Activated CD8-positive, alpha-beta memory T cell treated with anti-CD3 and anti-CD28 coated beads, Interleukin-2, amount 10 ng/mL, durations not matched to agents 7 days and 5 days (primary cell): ENCODE data around the gene APOBR. TPM values are rescaled to one million over a fixed set of nuclear protein-coding genes. Genes with fewer than 3 reads are reported as not detected.
A peak's percentile ranks its signal among the peaks of the same experiment; 100 is the strongest.
"Not testable (repeated sequence)": the region's sequence is repeated elsewhere in the genome, so short reads cannot be mapped to it uniquely, and the experiment has no call there.

Experiments
- ATAC-seq: fragments of 150-1000 bp; cut with Tn5 transposase; one replicate; pipeline ENCODE4 v1.10.0; 2021; ENCODE audit warnings: moderate library complexity
- CTCF ChIA-PET: fragments of 350-600 bp; sonication (Branson Sonifier 250); formaldehyde crosslinking; loops from one replicate; lab custom pipeline; 2021; ENCODE audit warnings: antibody characterized with exemption; lab: Charles Lee
- DNase-seq: peaks from one replicate; pipeline ENCODE4 v3.0.0-alpha.2; 2020
- H3K27ac Mint-ChIP-seq: one replicate; pipeline ENCODE4 v1.8.0; 2021; ENCODE audit warnings: mild to moderate bottlenecking, mixed read lengths
- H3K27me3 Mint-ChIP-seq: one replicate; pipeline ENCODE4 v1.8.0; 2021; ENCODE audit warnings: mixed read lengths
- H3K36me3 Mint-ChIP-seq: one replicate; pipeline ENCODE4 v1.8.0; 2021; ENCODE audit warnings: mild to moderate bottlenecking, mixed read lengths
- H3K4me1 Mint-ChIP-seq: one replicate; pipeline ENCODE4 v1.8.0; 2021; ENCODE audit warnings: mixed read lengths
- H3K4me3 Mint-ChIP-seq: one replicate; pipeline ENCODE4 v1.8.0; 2021; ENCODE audit warnings: mild to moderate bottlenecking, moderate library complexity, mixed read lengths
- H3K9me3 Mint-ChIP-seq: one replicate; pipeline ENCODE4 v1.8.0; 2022; ENCODE audit warnings: low read depth, mixed read lengths
- total RNA-seq, 2 experiments: library from RNA; stranded (reverse); gene quantifications; one replicate each; pipeline ENCODE4 v1.2.3, GENCODE V29; 2021

Gene APOBR
- 10 to 100 TPM; 25.5 to 28.0 TPM for total RNA-seq

GRCh38 chr16:28494121-28494851, at the start of gene APOBR:
Gene APOBR, plus strand, starts transcription at chr16:28494643. Its CDS starts 39 bp downstream, at chr16:28494682.
- H3K4me1 Mint-ChIP-seq, result peaks cover 59% of the 10 kb centered on the region

GRCh38 chr16:28446388-28446787, 48.1 kb upstream of the APOBR start:
- H3K36me3 Mint-ChIP-seq, H3K4me1 Mint-ChIP-seq, H3K27ac Mint-ChIP-seq, H3K27me3 Mint-ChIP-seq, H3K9me3 Mint-ChIP-seq, ATAC-seq, H3K4me3 Mint-ChIP-seq, CTCF ChIA-PET, DNase-seq: not testable (repeated sequence)

More at GRCh38 chr16:28494121-28494851, at the start of gene APOBR:
- Mint-ChIP-seq H3K4me3 (peak within 1 kb of the TSS; percentile 95), H3K27ac (peak within 1 kb of the TSS; percentile 100), H3K9me3 (no peaks in the 10 kb centered on the region), H3K27me3 (no peaks in the 10 kb centered on the region), H3K36me3 (peaks cover 17% of the 10 kb centered on the region)
- CTCF ChIA-PET, result interaction anchor here (0.5 to 1.4 kb wide), 6 partner anchors 8 to 483 kb away, joined by 3 to 6 read pairs (median 4); no protein-coding TSS in a partner anchor
- ATAC-seq, result peak; percentile 69
- peak; percentile 97 for DNase-seq

- H3K27me3 Mint-ChIP-seq, H3K4me1 Mint-ChIP-seq, H3K27ac Mint-ChIP-seq, H3K9me3 Mint-ChIP-seq, H3K36me3 Mint-ChIP-seq, DNase-seq, ATAC-seq, CTCF ChIA-PET, H3K4me3 Mint-ChIP-seq: not testable (repeated sequence)
Measured at GRCh38 chr16:28447081-28447480, 47.4 kb upstream of the APOBR start.

GRCh38 chr16:28473714-28474265, 20.7 kb upstream of the APOBR start:
- H3K4me1 Mint-ChIP-seq, result peaks cover 5% of the 10 kb centered on the region
- H3K27me3 Mint-ChIP-seq, result no peaks in the 10 kb centered on the region
- peaks cover 17% of the 10 kb centered on the region for H3K36me3 Mint-ChIP-seq
- ATAC-seq (no peak), DNase-seq (peak; percentile 33)
- peak overlapping the region; percentile 2 for H3K27ac Mint-ChIP-seq
- H3K9me3 Mint-ChIP-seq, result no peaks in the 10 kb centered on the region
- CTCF ChIA-PET, result no interaction called here
- H3K4me3 Mint-ChIP-seq, result no peak overlapping the region

- peaks cover 5% of the 10 kb centered on the region for H3K4me1 Mint-ChIP-seq
- H3K27me3 Mint-ChIP-seq, result no peaks in the 10 kb centered on the region
- CTCF ChIA-PET, result interaction anchor here (0.6 kb wide), 1 partner anchor 1683 kb away, joined by 3 read pairs; no protein-coding TSS in a partner anchor
- H3K36me3 Mint-ChIP-seq, result peaks cover 17% of the 10 kb centered on the region
- ATAC-seq (no peak), DNase-seq (no peak)
- no peaks in the 10 kb centered on the region for H3K9me3 Mint-ChIP-seq
- H3K27ac Mint-ChIP-seq, result no peak overlapping the region
- no peak overlapping the region for H3K4me3 Mint-ChIP-seq
Measured at GRCh38 chr16:28475221-28475620, 19.2 kb upstream of the APOBR start.

GRCh38 chr16:28477311-28477920, 17.0 kb upstream of the APOBR start:
- H3K27ac Mint-ChIP-seq, result no peak overlapping the region

GRCh38 chr16:28478506-28479180, 15.8 kb upstream of the APOBR start:
- Mint-ChIP-seq H3K4me1 (peaks cover 2% of the 10 kb centered on the region), H3K27ac (no peak overlapping the region), H3K36me3 (peaks cover 22% of the 10 kb centered on the region), H3K9me3 (no peaks in the 10 kb centered on the region), H3K27me3 (no peaks in the 10 kb centered on the region), H3K4me3 (no peak overlapping the region)
- CTCF ChIA-PET, result interaction anchor here (0.7 kb wide), 1 partner anchor 198 kb away, joined by 4 read pairs; no protein-coding TSS in a partner anchor
- ATAC-seq (no peak), DNase-seq (no peak)

More at GRCh38 chr16:28477311-28477920, 17.0 kb upstream of the APOBR start:
- Mint-ChIP-seq H3K4me1 (peaks cover 5% of the 10 kb centered on the region), H3K4me3 (no peak overlapping the region), H3K36me3 (peaks cover 21% of the 10 kb centered on the region), H3K9me3 (no peaks in the 10 kb centered on the region), H3K27me3 (no peaks in the 10 kb centered on the region)
- CTCF ChIA-PET, result no interaction called here
- DNase-seq (no peak), ATAC-seq (no peak)

GRCh38 chr16:28482026-28482425, 12.4 kb upstream of the APOBR start:
- Mint-ChIP-seq H3K4me1 (no peaks in the 10 kb centered on the region), H3K27ac (no peak overlapping the region), H3K9me3 (no peaks in the 10 kb centered on the region), H3K36me3 (peaks cover 15% of the 10 kb centered on the region), H3K4me3 (no peak overlapping the region), H3K27me3 (no peaks in the 10 kb centered on the region)
- ATAC-seq, result no peak
- CTCF ChIA-PET, result interaction anchor here (0.7 kb wide), 1 partner anchor 542 kb away, joined by 4 read pairs; no protein-coding TSS in a partner anchor
- no peak for DNase-seq

- H3K4me1 Mint-ChIP-seq, ATAC-seq, DNase-seq, H3K27me3 Mint-ChIP-seq, H3K27ac Mint-ChIP-seq, H3K4me3 Mint-ChIP-seq, H3K9me3 Mint-ChIP-seq: not testable (repeated sequence)
- H3K36me3 Mint-ChIP-seq, result peaks cover 21% of the 10 kb centered on the region
- CTCF ChIA-PET, result interaction anchor here (0.7 to 1.3 kb wide), 2 partner anchors 9 to 15 kb away, joined by 3 read pairs; partner anchors contain the start of gene CLN3
Measured at GRCh38 chr16:28483361-28483760, 11.1 kb upstream of the APOBR start.

GRCh38 chr16:28486266-28486665, 8.2 kb upstream of the APOBR start:
- ATAC-seq (no peak), DNase-seq (no peak)
- Mint-ChIP-seq H3K27ac (no peak overlapping the region), H3K27me3 (no peaks in the 10 kb centered on the region), H3K9me3 (no peaks in the 10 kb centered on the region), H3K36me3 (peaks cover 31% of the 10 kb centered on the region), H3K4me3 (no peak overlapping the region), H3K4me1 (peaks cover 20% of the 10 kb centered on the region)
- CTCF ChIA-PET, result no interaction called here

GRCh38 chr16:28491230-28491969, 3.0 kb upstream of the APOBR start:
- peaks cover 29% of the 10 kb centered on the region for H3K36me3 Mint-ChIP-seq
- H3K4me3 Mint-ChIP-seq, result peak overlapping the region; percentile 95
- peak overlapping the region; percentile 100 for H3K27ac Mint-ChIP-seq
- DNase-seq (peak; percentile 55), ATAC-seq (no peak)
- peaks cover 62% of the 10 kb centered on the region for H3K4me1 Mint-ChIP-seq
- H3K9me3 Mint-ChIP-seq, result no peaks in the 10 kb centered on the region
- H3K27me3 Mint-ChIP-seq, result no peaks in the 10 kb centered on the region
- CTCF ChIA-PET, result interaction anchor here (0.6 to 1.5 kb wide), 5 partner anchors 8 to 358 kb away, joined by 3 to 4 read pairs (median 3); no protein-coding TSS in a partner anchor

GRCh38 chr16:28491970-28492474, 2.4 kb upstream of the APOBR start, which contains the start of gene CLN3:
Gene CLN3, minus strand, starts transcription at chr16:28492074. Its CDS starts 315 bp downstream, at chr16:28491759.
- Mint-ChIP-seq H3K4me1 (peaks cover 68% of the 10 kb centered on the region), H3K27me3 (no peaks in the 10 kb centered on the region), H3K36me3 (peaks cover 29% of the 10 kb centered on the region), H3K9me3 (no peaks in the 10 kb centered on the region), H3K4me3 (peak within 1 kb of the TSS; percentile 95), H3K27ac (peak within 1 kb of the TSS; percentile 100)
- peak; percentile 76 for ATAC-seq
- peak; percentile 96 for DNase-seq
- CTCF ChIA-PET, result interaction anchor here (0.6 to 1.5 kb wide), 4 partner anchors 8 to 359 kb away, joined by 3 read pairs; no protein-coding TSS in a partner anchor
